Measurements from ENCODE around the gene ATG14.

DNA sequence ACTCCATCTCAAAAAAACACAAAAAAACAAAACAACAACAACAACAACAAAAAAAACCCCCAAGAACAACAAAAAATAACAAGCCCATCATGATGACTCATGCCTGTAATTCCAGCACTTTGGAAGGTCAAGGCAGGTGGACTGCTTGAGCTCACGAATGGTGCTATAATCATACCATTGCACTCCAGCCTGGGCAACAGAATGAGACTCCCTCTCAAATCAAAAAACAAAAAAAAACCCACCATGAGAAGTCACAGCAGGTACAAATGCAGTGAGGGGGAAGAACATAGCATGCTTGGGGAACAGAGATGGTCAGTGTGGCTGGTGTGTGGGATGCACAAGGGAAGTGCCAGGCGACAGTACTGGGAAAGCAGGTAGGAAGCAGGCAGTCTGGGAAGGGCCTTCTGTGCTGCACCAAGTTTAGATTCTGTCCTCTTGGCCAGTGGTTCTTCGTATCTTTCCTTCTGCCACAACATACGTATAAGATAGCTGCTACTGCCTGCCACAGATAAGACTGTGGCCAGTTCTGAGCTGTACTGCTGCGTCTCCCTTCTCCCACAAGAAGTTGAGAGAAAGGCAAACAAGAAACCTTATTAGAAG lies 28.0 kb downstream of the ATG14 start:
- no peak for TF ChIP-seq CTCF (IDR thresholded peaks at IDR 0.05)
- TF ChIP-seq POLR2A (IDR thresholded peaks at IDR 0.05): no peak
